Gastrocnemius medialis (tissue), 4 donors: ENCODE results near the gene KMT2A. TPM values are rescaled to one million over a fixed set of nuclear protein-coding genes. Genes with fewer than 3 reads are reported as not detected.

Experiments
- ATAC-seq, 2 donors: fragments of 150-250 bp; one replicate each; pipeline ENCODE4 v1.9.1; 2016
- DNase-seq, 2 donors: peaks; one replicate each; pipeline ENCODE4 v3.0.0-alpha.2; 2019
- H3K27ac ChIP-seq, 4 donors: fragments of 200-600 bp; sonication (generic); 1 replicate in 1 of 4; 2 replicates in 3 of 4; pipeline ENCODE4 v1.5.1; 2016 to 2018; ENCODE audit warnings: mild to moderate bottlenecking in 2 of 4, moderate library complexity in 1 of 4
- H3K27me3 ChIP-seq, 3 donors: fragments of 200-600 bp; sonication (generic) in 2 of 3; 1 replicate in 1 of 3; 2 replicates in 2 of 3; pipeline versions ENCODE4 v1.5.1 to v1.6.0; 2016 to 2019; ENCODE audit warnings: mild to moderate bottlenecking in 1 of 3, moderate library complexity in 1 of 3
- H3K36me3 ChIP-seq, 2 donors: fragments of 200-600 bp; sonication (generic) in 1 of 2; one replicate each; pipeline ENCODE4 v1.5.1; 2017 to 2018
- H3K4me1 ChIP-seq, 2 donors: fragments of 200-600 bp; sonication (generic) in 1 of 2; one replicate each; pipeline ENCODE4 v1.5.1; 2016 to 2017; ENCODE audit warnings: mild to moderate bottlenecking in 2 of 2
- H3K4me3 ChIP-seq, 4 donors: fragments of 200-600 bp; sonication (generic) in 3 of 4; 1 replicate in 1 of 4; 2 replicates in 3 of 4; pipeline ENCODE4 v1.5.1; 2016 to 2019; ENCODE audit warnings: mild to moderate bottlenecking in 2 of 4
- H3K9me3 ChIP-seq, 3 donors: fragments of 200-600 bp; sonication (generic) in 2 of 3; 1 replicate in 1 of 3; 2 replicates in 2 of 3; pipeline ENCODE4 v1.5.1; 2016 to 2019
- POLR2A ChIP-seq, 2 donors: fragments of 450-650 bp; IDR thresholded peaks; one replicate each; pipeline ENCODE4 v1.6.1; 2017; ENCODE audit warnings: antibody characterized with exemption in 2 of 2, mild to moderate bottlenecking in 2 of 2, moderate library complexity in 2 of 2
- in situ Hi-C, 4 donors: fragments of 200-750 bp; cut with MboI; loops; one replicate each; pipeline versions ENCODE4 v1.15.0 to v1.8.0; 2017; ENCODE audit warnings: low sequenced_read_pairs in 4 of 4
- intact Hi-C: fragments of 100-400 bp; cut with DNase I; formaldehyde crosslinking; loops from one replicate; pipeline ENCODE4 v1.15.1; 2023; ENCODE audit warnings: low total_unique reads
- total RNA-seq, 4 donors: library from RNA; depleted of rRNA; stranded (reverse); fragments of >200 nt; gene quantifications; one replicate each; pipeline versions ENCODE4 v1.1.0 to v1.2.3, GENCODE V29; 2016
- TF ChIP-seq, protein P1 (sequence below), 5 experiments: fragments of 450-650 bp in 3 of 5; fragments of 200-600 bp in 2 of 5; sonication (generic) in 2 of 5; IDR thresholded peaks in 4 of 5; conservative IDR thresholded peaks in 1 of 5; 1 replicate in 4 of 5; 2 replicates in 1 of 5; pipeline ENCODE4 v1.5.1; 2016 to 2019; ENCODE audit warnings: antibody characterized with exemption in 5 of 5, mild to moderate bottlenecking in 3 of 5, moderate library complexity in 3 of 5

Gene KMT2A
- total RNA-seq, result 10 to 100 TPM; 24.3 to 55.6 (median 27.9) TPM

- DNase-seq (peak; percentile 92 to 94), ATAC-seq (peak; percentile 75 to 81)
- in situ Hi-C loops (no loop called here), intact Hi-C loops (loop anchor here (1.0 to 5.0 kb wide), 2 partner anchors 35 to 69 kb away; partner anchors contain the start of gene ATP5MG)
- no peaks in the 10 kb centered on the region for H3K36me3 ChIP-seq
- H3K4me1 ChIP-seq, result peaks cover 41 to 49% of the 10 kb centered on the region in 2 donors
- H3K9me3 ChIP-seq, result no peaks in the 10 kb centered on the region
- TF ChIP-seq, protein P1, sequence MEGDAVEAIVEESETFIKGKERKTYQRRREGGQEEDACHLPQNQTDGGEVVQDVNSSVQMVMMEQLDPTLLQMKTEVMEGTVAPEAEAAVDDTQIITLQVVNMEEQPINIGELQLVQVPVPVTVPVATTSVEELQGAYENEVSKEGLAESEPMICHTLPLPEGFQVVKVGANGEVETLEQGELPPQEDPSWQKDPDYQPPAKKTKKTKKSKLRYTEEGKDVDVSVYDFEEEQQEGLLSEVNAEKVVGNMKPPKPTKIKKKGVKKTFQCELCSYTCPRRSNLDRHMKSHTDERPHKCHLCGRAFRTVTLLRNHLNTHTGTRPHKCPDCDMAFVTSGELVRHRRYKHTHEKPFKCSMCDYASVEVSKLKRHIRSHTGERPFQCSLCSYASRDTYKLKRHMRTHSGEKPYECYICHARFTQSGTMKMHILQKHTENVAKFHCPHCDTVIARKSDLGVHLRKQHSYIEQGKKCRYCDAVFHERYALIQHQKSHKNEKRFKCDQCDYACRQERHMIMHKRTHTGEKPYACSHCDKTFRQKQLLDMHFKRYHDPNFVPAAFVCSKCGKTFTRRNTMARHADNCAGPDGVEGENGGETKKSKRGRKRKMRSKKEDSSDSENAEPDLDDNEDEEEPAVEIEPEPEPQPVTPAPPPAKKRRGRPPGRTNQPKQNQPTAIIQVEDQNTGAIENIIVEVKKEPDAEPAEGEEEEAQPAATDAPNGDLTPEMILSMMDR (IDR thresholded peaks at IDR 0.05 in 4 of 5, conservative IDR thresholded peaks at IDR 0.05 in 1 of 5), result peak in 4 of 5 experiments; percentile 17 to 100 (median 100)
- peak; percentile 30 to 46 for TF ChIP-seq POLR2A (IDR thresholded peaks at IDR 0.05)
- H3K4me3 ChIP-seq, result peak within 1 kb of the TSS; percentile 92 to 97 (median 96)
- no peaks in the 10 kb centered on the region for H3K27me3 ChIP-seq
- H3K27ac ChIP-seq, result peak within 1 kb of the TSS; percentile 86 to 92 (median 90)
These were observed at the start of gene KMT2A for GRCh38 chr11:118435893-118436624. Gene KMT2A (plus strand): TSS chr11:118436492. CDS start chr11:118436513, 21 bp downstream.

DNA sequence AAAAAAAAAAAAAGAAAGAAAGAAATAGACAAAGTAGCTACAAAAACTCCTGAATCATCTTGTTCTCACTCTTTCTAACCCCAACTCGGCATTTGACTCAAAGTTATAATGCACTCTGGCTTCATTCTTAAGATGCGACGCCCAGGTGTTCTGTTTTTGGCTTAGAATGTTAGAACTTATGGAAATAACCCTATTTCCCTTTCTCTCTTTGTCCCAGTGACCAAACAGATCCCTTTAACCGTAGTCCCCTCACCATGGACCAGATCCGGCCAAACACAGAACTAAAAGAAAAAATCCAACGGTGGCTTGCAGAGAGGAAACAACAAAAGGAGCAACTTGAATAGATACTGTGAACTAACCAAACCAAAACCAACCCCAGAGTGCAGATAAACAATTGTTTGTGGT lies 40.2 kb upstream of the KMT2A start:
- Histone ChIP-seq H3K27me3 (no peaks in the 10 kb centered on the region), H3K27ac (no peak overlapping the region), H3K4me3 (no peak overlapping the region), H3K9me3 (no peaks in the 10 kb centered on the region), H3K36me3 (peaks cover 5 to 61% of the 10 kb centered on the region in 2 donors), H3K4me1 (peaks cover 4 to 5% of the 10 kb centered on the region in 2 donors)
- DNase-seq, result no peak
- intact Hi-C loops, result no loop called here
- TF ChIP-seq, protein P1 (IDR thresholded peaks at IDR 0.05 in 4 of 5, conservative IDR thresholded peaks at IDR 0.05 in 1 of 5), result no peak
- no peak for TF ChIP-seq POLR2A (IDR thresholded peaks at IDR 0.05)
- no peak for ATAC-seq
- in situ Hi-C loops, result loop anchor here in 3 of 4 donors (10.0 to 25.0 kb wide), 3 partner anchors 91 to 366 kb away; no protein-coding TSS in a partner anchor

- no peak overlapping the region for H3K27ac ChIP-seq
- H3K36me3 ChIP-seq, result peaks cover 5 to 50% of the 10 kb centered on the region in 2 donors
- intact Hi-C loops (no loop called here), in situ Hi-C loops (loop anchor here in 3 of 4 donors (10.0 to 25.0 kb wide), 3 partner anchors 90 to 365 kb away; no protein-coding TSS in a partner anchor)
- no peak overlapping the region for H3K4me3 ChIP-seq
- TF ChIP-seq, protein P1 (IDR thresholded peaks at IDR 0.05 in 4 of 5, conservative IDR thresholded peaks at IDR 0.05 in 1 of 5), result no peak
- TF ChIP-seq POLR2A (IDR thresholded peaks at IDR 0.05), result no peak
- ATAC-seq (no peak), DNase-seq (no peak)
- H3K27me3 ChIP-seq, result no peaks in the 10 kb centered on the region
- H3K9me3 ChIP-seq, result no peaks in the 10 kb centered on the region
- H3K4me1 ChIP-seq, result peaks cover 5 to 6% of the 10 kb centered on the region in 2 donors
These were observed 38.8 kb upstream of the KMT2A start for GRCh38 chr11:118397448-118397847.

DNA sequence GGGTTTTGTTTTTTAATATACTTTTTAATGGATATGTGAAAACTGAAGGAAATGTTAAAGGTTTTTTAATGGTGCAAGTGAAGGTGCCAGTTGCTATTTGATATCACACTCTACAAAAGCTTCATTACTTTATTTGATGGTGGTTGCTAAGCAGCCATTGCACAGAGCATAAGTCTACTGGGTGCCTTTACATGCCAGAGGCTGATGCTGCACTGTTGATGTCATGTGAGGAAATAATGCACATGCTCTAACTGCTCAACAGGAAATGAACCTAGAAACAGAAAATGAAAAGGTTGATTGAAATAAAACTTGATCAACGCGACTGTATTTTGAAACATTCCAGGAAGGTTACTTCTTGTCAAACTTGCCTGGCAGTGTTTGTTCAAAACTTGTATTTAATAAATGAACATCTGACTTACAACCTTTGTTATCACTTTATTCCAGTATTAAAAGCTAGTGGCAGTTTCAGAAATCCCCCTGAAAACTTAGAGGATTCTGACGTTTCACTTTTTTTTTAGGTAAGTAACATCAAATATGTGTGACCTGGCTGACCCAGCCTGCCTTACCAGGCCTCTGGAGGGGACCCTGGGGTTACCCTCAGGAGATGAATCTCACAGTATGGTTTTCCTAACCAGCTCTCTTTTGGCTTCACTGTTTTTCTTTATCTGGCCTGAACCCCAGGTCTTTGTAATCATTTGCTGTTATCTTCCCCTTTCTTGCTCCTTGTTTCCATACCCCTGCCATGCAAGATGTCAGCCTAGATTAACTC lies 37.3 kb upstream of the KMT2A start:
- no peak overlapping the region for H3K27ac ChIP-seq
- no peak for DNase-seq
- peaks cover 18 to 21% of the 10 kb centered on the region in 2 donors for H3K4me1 ChIP-seq
- intact Hi-C loops, result no loop called here
- no peaks in the 10 kb centered on the region for H3K9me3 ChIP-seq
- H3K36me3 ChIP-seq, result peaks cover 2 to 35% of the 10 kb centered on the region in 2 donors
- no peaks in the 10 kb centered on the region for H3K27me3 ChIP-seq
- no peak for ATAC-seq
- in situ Hi-C loops, result loop anchor here in 3 of 4 donors (10.0 to 25.0 kb wide), 3 partner anchors 88 to 363 kb away; no protein-coding TSS in a partner anchor
- no peak for TF ChIP-seq POLR2A (IDR thresholded peaks at IDR 0.05)
- TF ChIP-seq, protein P1 (IDR thresholded peaks at IDR 0.05 in 4 of 5, conservative IDR thresholded peaks at IDR 0.05 in 1 of 5), result no peak
- no peak overlapping the region for H3K4me3 ChIP-seq
